NK-92 (cell line): ENCODE measurements around the gene PAPOLB.

Source experiments
- DNase-seq: peaks from one replicate; lab custom pipeline; 2025; ENCODE audit not compliant: unreplicated experiment; lab: John Stamatoyannopoulos, UW

The PAPOLB gene

DNA sequence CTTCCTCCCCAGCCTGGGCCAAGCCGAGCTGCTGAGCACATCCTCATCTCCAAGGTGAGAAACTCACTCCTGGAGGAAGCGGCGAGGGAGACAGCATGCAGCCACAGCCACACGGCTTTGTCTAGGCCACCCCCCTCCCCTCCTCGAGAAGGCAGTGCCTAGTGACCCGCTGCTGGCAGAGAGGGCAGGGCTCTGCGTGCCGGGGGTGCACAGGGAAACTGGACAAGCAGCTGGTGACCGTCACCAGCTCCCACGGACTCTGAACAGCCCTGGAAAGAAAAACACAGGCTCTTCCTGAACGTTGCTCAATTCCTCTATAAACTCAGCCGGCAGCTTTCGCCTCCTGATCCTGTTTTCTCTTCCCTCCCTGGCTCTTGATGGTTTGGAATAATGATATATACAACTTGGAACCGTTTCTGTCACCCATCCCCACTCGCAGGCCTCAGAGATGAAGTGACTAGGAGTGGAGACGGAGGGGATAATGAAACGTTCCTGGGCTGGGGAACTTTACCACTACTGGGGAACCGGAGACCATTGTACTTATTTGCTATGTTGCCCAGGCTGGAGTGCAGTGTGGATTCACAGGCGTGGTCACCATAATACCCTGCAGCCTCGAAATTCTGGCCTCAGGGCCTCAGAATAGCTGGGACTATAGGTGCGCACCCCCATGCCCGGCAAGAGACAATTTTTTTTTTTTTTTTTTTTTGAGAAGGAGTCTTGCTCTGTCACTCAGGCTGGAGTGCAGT, 19.3 kb downstream of the PAPOLB start:
- no peak for DNase-seq

DNA sequence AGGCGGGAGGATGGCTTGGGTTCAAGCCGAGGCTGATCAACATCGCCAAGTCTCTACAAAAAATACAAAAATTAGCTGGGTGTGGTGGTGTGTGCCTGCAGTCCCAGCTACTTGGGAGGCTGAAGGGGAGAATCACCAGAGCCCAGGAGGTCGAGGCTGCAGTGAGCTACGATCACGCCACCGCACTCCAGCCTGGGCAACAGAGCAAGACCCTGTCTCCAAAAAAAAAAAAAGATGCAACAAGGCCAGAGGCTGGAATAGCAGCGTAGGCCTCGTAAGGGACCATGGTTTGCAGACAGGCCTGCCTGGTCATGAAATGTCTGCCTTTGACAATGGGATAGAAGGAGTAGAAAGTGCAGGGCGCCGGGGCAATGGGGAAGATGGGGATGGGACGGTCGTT, 20.0 kb downstream of the PAPOLB start:
- DNase-seq = no peak

DNA sequence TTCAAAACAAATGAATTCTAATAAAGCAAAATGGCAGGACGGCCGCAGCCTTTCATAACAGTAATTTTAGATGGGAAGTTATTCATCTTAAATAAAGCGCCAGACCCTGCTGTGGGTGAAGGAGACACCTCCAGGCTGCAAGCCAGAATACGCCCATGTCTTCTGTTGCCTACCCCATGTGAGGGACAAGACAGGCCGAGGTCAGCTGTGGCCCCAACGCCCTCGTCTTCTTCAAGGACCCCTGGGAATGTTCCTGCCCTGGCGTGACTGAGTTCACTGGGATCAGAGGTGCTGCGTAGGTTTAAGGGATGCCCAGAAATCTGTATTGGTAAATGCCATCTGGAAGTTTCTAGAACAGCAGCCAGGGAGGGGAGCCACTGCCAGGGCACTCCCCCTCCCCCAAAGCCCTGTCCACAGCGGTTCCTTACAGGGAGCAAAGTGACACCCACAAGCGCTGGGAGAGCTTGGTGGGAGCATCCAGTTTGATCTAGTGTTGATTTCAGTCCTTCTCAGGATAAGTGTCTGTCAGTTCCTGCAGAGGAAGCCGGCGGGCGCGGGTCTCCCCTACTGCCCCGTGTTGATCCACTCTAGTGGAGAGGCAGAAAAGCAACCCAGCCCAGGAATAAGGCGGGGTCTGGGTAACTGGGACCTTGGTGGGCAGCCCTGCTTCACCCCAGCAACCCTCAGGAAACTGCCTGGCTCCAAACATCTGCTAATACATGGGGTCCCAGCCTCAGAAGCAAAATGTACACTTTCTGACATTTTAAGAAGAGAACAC, 20.6 kb downstream of the PAPOLB start:
- DNase-seq = no peak

DNA sequence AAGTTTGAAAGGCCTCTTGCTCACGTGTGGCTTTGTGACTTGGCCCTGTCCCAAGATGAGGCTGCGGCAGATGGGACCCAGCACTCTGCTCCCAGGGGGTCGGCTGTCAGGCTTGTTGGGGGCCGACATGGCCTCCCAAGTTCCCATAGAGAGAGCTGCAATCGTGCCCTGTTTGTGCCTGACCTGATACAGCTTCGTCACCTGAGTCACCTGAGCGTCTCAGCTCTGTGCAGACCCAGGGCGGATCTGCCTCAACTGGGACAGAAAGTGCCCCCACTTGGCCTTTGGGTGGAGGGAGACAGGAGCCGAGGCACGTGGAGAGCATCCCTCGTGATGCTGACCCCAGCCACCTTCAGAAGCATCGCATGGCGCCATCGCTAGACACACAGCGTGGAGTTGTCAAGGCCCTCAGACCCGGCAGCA, 21.7 kb downstream of the PAPOLB start:
- DNase-seq = no peak

DNA sequence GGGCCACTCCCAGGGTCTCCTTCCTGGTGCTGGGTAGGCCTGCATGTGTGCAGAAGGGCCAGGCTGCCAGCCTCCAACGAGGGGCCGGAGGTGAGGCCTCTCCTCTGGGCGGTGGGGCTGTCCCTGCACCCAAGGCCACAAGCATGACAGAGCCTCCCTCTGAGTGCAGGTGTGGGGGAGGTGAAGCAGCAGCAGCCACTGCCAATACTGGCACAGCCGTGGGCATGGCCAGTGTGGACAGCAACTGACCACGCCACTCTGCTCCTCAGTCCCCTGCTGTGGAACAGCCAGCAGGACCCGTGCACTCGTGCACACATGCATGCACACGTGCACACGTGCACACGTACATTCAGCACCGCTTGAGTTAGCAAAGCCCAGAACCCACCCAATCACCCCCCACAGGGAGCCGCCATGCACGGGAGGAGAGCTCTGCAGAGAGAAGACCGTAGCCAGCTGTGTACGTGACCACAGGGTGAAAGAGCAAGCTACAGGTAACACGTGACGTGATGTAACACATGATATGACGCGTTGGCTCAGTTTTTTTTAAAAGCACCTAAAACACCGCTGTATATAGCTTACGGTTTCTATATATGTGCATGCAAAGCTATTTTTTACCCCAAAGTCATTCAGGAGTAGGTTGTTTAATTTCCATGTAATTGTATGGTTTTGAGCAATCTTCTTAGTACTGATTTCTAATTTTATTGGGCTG, 23.1 kb downstream of the PAPOLB start:
- DNase-seq = no peak

DNA sequence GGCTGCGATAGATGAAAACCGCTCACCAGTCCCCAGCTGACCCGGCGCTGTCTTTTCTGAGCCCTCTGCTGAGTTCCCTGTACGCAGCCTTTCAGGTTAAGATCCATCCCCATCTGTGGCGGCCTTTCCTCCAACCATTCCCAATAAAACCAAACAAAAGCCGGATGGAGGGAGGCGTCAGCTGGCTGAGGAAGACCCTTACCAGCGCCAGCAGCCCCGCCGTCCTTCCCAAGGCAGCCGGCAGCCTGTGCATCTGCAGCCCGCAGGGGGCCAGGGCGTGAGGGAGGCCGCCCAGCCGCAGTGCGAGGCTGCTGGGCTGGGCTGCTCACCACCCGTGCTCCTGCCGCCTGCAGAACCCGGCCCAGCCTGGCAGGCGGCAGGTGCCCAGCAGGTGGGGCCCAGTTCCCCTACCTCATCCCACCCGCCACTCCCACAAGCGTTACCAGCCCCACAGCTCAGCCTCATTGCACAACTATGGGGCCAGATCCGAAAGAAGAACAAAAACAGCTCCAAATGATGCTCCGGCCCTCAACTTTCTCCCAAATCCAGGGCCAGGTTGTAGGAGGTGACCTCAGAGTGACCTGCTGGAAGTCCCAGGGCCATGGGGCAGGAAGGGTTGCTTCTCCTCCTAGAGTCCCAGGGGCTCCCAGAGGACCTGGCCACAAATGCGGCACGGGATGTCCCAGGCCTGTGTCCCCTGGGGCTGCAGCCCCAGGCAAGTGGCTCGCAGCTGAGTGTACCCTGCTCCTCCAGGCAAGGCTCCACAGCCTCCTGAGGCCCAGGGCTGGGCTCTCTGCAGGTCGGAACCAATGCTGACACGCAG, 23.8 kb downstream of the PAPOLB start:
- DNase-seq = no peak

DNA sequence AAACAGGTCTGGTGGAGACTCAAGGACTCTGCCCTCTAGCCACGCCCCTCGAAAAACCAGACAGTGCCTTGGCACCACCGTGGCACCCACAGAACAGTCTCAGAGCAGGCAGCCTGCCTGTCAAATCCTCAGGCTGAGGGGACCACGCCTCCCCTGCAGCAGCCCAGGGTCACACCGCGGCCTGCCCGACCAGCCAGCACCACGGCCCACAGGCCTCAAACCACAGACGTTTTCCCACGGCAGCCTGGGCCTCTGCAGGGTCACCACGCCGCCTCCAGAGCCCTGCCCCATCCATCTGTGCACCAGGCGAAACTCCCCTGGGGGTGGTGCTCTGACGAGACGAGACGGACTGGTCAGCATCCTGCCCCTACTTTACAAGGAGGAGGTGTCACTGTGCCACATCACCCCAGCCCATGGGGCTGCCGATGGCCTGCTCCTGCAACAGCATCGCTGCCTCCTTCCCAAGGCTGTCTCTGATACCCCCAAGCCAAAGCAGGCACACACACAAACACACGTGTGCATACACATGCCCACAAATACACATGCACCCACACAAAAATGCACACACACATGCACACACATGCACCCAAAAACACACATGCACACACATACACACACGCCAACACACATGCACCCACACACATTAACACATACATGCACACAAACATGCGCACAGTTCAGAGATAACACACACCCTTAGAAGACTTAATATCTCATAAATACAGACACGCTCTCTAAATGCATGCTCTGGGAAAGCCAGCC, 24.6 kb downstream of the PAPOLB start:
- no peak for DNase-seq

DNA sequence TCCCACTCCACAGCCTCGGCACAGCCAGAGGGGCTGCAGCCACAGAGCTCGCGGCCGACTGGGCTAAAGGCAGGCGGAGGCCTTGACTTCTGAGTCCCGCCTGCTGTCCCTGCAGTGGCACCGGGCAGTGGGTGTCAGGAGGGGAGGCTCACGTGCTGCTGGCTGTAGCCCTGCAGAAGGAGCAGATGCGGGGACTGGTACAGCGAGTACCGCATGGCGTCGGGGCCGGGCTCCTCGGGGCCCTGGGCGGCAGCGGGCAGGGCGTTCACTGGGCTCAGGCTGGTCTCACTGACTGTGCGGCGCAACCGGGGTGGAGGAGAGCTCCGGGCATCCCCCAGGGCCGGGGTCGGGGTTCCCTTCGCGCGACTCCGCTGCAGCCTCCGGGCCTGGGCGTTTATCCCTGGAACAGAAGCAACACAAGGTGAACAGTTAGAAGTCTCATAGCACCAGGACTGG, 25.6 kb downstream of the PAPOLB start:
- DNase-seq = no peak

DNA sequence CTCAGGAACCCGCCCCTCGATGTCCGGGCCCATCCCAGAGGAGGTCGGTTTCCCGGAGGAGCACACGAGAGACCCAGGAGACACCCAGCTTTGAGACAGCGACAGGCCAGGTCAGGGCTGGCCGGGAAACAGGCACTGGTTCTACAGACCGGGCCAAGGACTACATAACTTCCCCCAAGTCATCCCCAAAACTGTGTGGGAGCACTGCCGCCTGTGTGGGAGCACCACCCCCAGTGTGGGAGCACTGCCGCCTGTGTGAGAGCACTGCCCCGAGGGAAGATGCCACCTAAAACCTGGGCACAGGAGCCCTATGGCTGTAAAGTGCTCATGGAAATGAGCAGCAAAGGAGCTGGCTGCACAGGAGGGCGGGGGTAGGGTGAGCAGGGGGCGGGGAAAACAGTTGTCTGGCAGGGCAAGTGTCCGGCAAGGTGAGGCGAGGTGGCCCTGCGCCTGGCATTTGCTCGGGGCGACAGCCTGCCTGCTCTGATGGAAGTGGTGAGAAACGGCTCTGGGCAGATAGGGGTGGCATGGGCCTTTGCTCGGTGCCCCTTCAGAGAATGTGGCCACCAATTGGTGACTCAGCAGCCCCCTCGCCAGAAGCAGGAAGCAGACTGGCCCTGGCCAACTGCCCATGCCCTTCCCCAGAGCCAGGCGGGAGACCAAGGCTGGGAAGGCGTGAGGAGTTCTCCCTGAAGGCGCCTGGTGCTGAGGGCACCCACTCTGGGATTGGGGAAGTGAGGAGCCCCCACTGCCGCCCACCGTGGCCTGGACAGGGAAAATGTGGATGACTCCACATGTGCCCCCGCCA, 26.2 kb downstream of the PAPOLB start:
- no peak for DNase-seq

DNA sequence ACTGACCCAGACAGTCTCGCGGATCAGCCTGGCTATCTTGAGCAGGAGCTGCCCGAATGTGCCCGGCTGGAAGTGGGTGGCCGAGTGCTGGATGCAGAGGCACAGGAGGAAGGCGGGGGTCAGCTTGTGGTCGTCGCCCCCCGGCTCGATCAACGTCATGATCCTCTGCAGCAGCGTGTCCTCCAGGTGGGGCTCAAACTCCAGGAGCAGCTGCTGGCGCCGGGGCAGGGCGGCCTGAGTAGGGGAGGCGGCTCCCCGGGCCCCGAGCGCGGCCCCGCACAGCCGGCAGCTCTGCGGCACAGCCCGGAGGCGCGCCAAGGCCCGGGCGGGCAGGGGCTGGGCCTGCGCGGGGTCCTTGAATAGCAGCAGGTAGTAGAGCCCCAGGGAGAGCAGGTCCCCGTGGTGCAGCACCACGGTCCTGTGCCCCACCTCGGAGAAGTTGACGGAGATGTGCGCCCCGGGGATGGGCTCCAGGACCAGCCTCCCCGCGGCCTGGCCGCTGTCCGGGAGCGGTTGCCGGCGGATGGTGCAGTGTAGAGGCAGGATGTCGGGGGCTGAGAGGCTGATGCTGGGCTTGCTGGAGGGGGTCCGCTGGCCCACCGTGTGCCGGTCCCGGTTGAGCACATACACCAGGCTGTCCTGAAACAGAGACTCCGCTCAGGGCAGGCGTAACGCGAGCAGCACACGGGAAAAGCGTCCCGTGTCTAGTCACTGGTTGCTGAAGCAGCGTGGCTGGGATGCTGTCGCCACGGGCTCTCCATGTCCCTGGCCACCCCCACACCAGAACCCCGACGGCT, 27.0 kb downstream of the PAPOLB start:
- DNase-seq = no peak

DNA sequence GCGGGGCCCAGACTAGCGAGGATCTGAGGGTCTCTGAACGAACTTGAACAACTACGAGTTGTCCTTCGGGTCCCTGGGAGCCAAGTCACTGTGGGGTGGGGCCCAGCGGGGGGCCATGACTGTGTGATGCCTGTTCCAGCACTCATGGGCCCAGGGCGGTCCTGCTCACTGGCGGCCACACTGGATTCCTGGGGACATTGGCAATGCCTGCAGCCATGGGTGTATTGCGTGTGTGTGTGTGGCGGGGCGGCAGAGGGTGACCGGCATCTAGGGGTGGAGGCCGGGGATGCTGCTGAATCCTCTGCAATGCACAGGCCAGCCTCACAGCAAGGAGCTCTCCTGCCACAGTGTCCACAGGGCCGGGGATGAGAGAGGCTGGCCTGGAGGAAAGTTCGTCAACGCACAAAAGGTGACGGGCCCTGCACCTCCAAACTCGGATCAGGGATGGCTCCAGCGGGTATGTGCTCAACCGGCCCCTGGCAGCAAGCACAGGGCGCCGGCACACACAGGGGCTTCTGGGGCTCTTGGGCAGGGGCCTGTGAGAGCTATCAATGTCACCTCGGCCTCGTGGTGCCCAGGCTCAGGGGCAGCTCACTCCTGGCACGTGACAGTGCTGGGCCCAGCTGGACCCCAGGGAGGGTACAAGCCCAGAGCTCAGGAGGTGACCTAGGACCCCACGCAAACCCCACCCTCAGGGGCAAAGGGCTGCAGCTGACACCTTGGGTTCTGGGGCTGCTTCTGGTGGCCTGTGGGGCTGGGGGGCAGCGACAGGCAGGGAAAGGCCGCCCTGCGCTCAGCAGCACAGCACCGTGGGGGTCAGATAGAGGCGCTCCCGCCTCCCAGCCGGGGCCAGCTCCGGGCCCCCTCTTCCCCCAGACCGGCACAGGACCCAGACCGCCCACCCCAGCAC, 27.9 kb downstream of the PAPOLB start:
- no peak for DNase-seq

DNA sequence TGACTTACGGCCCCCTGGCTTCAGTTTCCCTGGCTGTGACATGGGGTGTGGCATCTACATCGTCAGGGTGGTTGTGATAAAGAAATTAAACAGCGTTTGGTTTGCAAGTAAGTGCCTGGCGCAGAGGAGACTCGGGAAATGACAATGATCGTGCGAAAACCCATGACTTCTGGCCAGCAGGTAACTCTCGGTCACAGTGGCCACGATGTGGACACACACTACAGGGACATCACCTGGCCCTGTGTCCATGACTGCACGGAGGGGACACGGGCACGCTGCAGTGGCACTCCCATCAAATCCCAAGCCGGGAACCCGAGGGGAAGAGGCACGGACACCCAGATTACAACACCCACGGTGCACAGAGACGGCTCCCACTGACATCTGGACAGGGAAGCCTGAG, 28.7 kb downstream of the PAPOLB start:
- DNase-seq = no peak

DNA sequence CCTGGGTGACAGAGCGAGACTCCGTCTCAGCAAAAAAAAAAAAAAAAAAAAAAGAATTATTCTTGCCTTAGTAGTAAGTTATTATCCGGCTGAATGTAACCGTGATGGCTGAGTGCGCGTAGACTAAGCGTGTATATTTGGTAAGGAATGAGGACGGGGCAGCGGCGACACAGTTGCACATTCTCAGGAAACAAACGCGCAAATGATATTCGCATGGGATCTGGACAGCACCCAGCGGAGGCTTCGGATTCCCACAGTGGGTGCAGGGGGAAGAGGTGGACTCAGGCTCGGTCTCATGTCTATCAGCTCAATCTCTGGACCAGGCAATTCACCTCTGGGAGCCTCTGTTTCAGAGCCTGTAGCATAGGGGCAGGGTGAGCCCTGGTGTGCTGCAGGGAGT, 29.1 kb downstream of the PAPOLB start:
- DNase-seq = no peak

DNA sequence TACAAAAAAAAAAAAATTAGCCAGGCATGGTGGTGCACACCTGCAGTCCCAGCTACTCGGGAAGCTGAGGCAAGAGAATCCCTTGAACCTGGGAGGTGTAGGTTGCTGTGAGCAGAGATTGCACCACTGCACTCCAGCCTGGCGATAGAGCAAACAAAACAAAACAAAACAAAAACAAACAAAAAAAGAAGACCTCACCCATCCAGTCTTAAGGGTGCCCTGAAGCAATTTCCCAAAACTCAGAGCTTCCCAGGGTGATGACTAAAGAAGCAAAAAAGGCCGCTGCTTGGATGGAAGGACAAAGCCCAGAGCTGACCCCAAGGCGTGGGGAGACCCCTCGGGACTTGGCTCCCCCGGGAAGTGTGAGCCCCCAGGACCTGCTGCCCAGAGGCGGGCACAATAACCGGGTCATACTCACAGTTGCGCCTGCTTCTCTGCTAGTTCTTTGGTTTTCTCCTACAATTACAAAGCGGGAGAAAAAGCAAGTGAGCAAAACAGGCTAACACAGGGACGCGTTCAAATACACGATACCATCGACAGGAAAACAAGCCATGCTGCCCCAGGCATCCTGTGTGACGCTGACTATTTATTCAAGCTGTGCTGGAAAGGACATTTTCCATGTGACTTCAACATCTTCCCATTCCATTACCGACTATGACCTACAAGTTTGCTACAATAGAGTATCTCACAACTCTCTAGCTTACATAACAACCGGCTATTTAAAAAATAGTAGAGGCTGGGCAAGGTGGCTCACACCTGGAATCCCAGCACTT, 29.9 kb downstream of the PAPOLB start:
- no peak for DNase-seq

DNA sequence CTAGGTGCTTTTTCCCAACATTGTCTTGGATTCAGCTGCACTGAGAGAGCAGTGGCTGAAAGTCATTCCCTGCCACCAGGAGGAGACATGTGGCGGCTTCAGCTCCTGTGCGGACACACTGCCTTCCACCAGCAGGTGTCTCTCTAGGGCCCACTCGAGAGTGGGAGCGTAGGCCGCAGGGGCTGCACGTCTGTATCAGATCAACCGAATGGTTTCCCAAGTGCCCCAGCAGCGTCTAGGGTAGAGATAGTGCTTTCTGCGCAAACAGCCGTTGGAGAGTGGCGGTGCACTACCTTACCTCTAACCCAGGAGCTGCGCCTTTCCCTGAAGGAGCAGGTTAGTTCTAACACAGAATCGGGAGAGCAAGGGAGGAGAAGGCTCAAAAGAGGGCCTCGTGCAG, 31.7 kb downstream of the PAPOLB start:
- no peak for DNase-seq

DNA sequence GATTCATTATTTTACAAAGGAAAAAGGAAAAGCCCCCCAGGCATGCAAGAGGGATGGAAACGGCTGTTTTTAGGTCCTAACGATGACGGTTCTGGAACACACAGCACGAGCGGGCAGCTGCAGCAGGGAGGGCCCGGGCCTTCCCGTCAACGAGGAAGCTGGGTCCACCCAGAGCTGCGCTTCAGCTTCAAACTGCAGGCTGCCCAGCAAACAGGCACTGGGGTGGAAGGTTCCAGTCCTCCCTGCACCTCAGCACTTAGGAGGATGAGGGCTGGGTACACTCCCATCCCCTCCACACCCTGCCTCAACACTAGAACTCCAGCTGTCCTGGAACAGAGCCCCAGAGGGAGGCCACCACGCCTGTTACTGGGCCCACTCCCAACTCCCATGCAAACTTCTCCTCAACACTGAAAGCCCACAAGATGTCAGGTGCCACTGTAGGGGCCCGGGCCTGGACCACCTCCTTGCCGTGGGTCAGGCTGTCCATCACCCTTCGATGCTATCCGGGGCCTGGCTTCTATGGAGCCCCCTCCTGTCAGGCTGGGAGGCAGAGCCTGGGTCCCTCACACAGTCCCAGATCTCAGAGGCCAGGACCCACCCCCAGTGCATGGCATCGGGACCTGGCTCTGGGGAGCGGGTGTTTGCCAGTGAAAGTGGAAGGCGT, 33.0 kb downstream of the PAPOLB start:
- DNase-seq = no peak
